Measurements from ENCODE around the gene STON2. TPM values are rescaled to one million over a fixed set of nuclear protein-coding genes. Genes with fewer than 3 reads are reported as not detected.

Gene STON2
- total and polyA plus RNA-seq, 2 experiments from 2014 or later, result 5.0 to 22.7 TPM

GRCh38 chr14:81429028-81429427 lies 28.9 kb upstream of the STON2 start:
- TF ChIP-seq EZH2phosphoT487 (IDR thresholded peaks at IDR 0.05; ENCODE audit: low read depth, severe bottlenecking, unreplicated experiment) (no peak), EZH2 (IDR thresholded peaks at IDR 0.05; ENCODE audit: borderline replicate concordance) (no peak), CTCF (IDR thresholded peaks at IDR 0.05; ENCODE audit: poor library complexity) (no peak)
- WGBS (ENCODE audit: low lambda C conversion rate, missing lambda C conversion rate), result 95% methylated on average over 1 of the region's 1 CpG

GRCh38 chr14:81427348-81428058 lies 27.4 kb upstream of the STON2 start:
- Histone ChIP-seq H3K27me3 (no peaks in the 10 kb centered on the region), H3K4me2 (peak overlapping the region; percentile 36), H3K9me3 (ENCODE audit: low read depth) (no peaks in the 10 kb centered on the region), H3K9me2 (replicated peaks; ENCODE audit: insufficient read depth) (no peaks in the 10 kb centered on the region), H3K27ac (no peak overlapping the region), H3K36me3 (replicated peaks; ENCODE audit: insufficient read depth, low read depth) (no peaks in the 10 kb centered on the region), H4K20me1 (ENCODE audit: insufficient read depth, poor library complexity, severe bottlenecking) (no peaks in the 10 kb centered on the region), H2AFZ (no peak overlapping the region), H3K4me3 (no peak overlapping the region), H3K79me2 (peaks cover 12% of the 10 kb centered on the region), H3K4me1 (ENCODE audit: insufficient read depth) (peaks cover 10% of the 10 kb centered on the region)
- 47% methylated on average over 8 of the region's 8 CpGs for WGBS (ENCODE audit: low lambda C conversion rate, missing lambda C conversion rate)
- DNase-seq (ENCODE audit: low spot score), result no peak
- TF ChIP-seq CTCF (IDR thresholded peaks at IDR 0.05; ENCODE audit: poor library complexity), result no peak
- no peak for TF ChIP-seq EZH2 (IDR thresholded peaks at IDR 0.05; ENCODE audit: borderline replicate concordance)
- TF ChIP-seq EZH2phosphoT487 (IDR thresholded peaks at IDR 0.05; ENCODE audit: low read depth, severe bottlenecking, unreplicated experiment), result no peak

More at GRCh38 chr14:81429028-81429427, 28.9 kb upstream of the STON2 start:
- Histone ChIP-seq H4K20me1 (ENCODE audit: insufficient read depth, poor library complexity, severe bottlenecking) (no peaks in the 10 kb centered on the region), H3K4me2 (no peak overlapping the region), H3K4me1 (ENCODE audit: insufficient read depth) (peaks cover 10% of the 10 kb centered on the region), H3K9me2 (replicated peaks; ENCODE audit: insufficient read depth) (no peaks in the 10 kb centered on the region), H3K79me2 (peaks cover 12% of the 10 kb centered on the region), H3K4me3 (no peak overlapping the region), H3K27me3 (no peaks in the 10 kb centered on the region), H3K9me3 (ENCODE audit: low read depth) (no peaks in the 10 kb centered on the region), H3K27ac (no peak overlapping the region), H3K36me3 (replicated peaks; ENCODE audit: insufficient read depth, low read depth) (no peaks in the 10 kb centered on the region), H2AFZ (no peak overlapping the region)
- no peak for DNase-seq (ENCODE audit: low spot score)

- Histone ChIP-seq H3K79me2 (peaks cover under 1% of the 10 kb centered on the region), H4K20me1 (ENCODE audit: insufficient read depth, poor library complexity, severe bottlenecking) (no peaks in the 10 kb centered on the region), H3K27ac (no peak overlapping the region), H3K36me3 (replicated peaks; ENCODE audit: insufficient read depth, low read depth) (no peaks in the 10 kb centered on the region), H3K4me1 (ENCODE audit: insufficient read depth) (peaks cover 10% of the 10 kb centered on the region), H3K4me3 (no peak overlapping the region), H3K27me3 (no peaks in the 10 kb centered on the region), H2AFZ (no peak overlapping the region), H3K9me3 (ENCODE audit: low read depth) (no peaks in the 10 kb centered on the region), H3K9me2 (replicated peaks; ENCODE audit: insufficient read depth) (no peaks in the 10 kb centered on the region), H3K4me2 (no peak overlapping the region)
- no peak for DNase-seq (ENCODE audit: low spot score)
- TF ChIP-seq EZH2 (IDR thresholded peaks at IDR 0.05; ENCODE audit: borderline replicate concordance) (no peak), CTCF (IDR thresholded peaks at IDR 0.05; ENCODE audit: poor library complexity) (no peak), EZH2phosphoT487 (IDR thresholded peaks at IDR 0.05; ENCODE audit: low read depth, severe bottlenecking, unreplicated experiment) (no peak)
- 74% methylated on average over 6 of the region's 6 CpGs for WGBS (ENCODE audit: low lambda C conversion rate, missing lambda C conversion rate)
These were observed 23.4 kb upstream of the STON2 start for GRCh38 chr14:81423504-81423903.

Measured in hepatocyte (in vitro differentiated cells).